H9 (cell line): ENCODE data around the gene PPP3CA. TPM values are rescaled to one million over a fixed set of nuclear protein-coding genes. Genes with fewer than 3 reads are reported as not detected.

Source experiments
- DNase-seq: peaks from one replicate; pipeline ENCODE4 v3.0.0-alpha.2; 2017
- H2AFZ ChIP-seq: one replicate; pipeline ENCODE4 v1.6.1; 2013; ENCODE audit warnings: mild to moderate bottlenecking, low read length, control low read depth, moderate library complexity
- H2AK5ac ChIP-seq: 2 replicates; pipeline ENCODE4 v1.6.1; 2013; ENCODE audit warnings: low read length, control low read depth, mixed read lengths; ENCODE audit not compliant: insufficient read length
- H2BK120ac ChIP-seq: one replicate; pipeline ENCODE4 v1.6.1; 2013; ENCODE audit warnings: low read depth, mild to moderate bottlenecking, low read length, control low read depth, inconsistent platforms; ENCODE audit not compliant: poor library complexity, severe bottlenecking
- H2BK12ac ChIP-seq: 2 replicates; pipeline ENCODE4 v1.6.1; 2013; ENCODE audit warnings: low read length, control low read depth, mixed read lengths, low read depth; ENCODE audit not compliant: insufficient read length
- H2BK15ac ChIP-seq: 2 replicates; pipeline ENCODE4 v1.6.1; 2013; ENCODE audit warnings: low read depth, low read length, control low read depth
- H2BK20ac ChIP-seq: one replicate; pipeline ENCODE4 v1.6.1; 2013; ENCODE audit warnings: low read depth, mild to moderate bottlenecking, low read length, control low read depth, inconsistent platforms; ENCODE audit not compliant: poor library complexity, severe bottlenecking
- H2BK5ac ChIP-seq: 2 replicates; pipeline ENCODE4 v1.6.1; 2013; ENCODE audit warnings: low read length, control low read depth, mixed read lengths; ENCODE audit not compliant: insufficient read length
- H3K14ac ChIP-seq: 2 replicates; pipeline ENCODE4 v1.6.1; 2013; ENCODE audit warnings: low read length, control low read depth; ENCODE audit not compliant: insufficient read depth
- H3K18ac ChIP-seq: 2 replicates; pipeline ENCODE4 v1.6.1; 2013; ENCODE audit warnings: low read depth, mild to moderate bottlenecking, mixed read lengths, low read length, control low read depth; ENCODE audit not compliant: insufficient read length
- H3K23ac ChIP-seq: 2 replicates; pipeline ENCODE4 v1.6.1; 2013; ENCODE audit warnings: low read length, control low read depth, mixed read lengths, low read depth; ENCODE audit not compliant: insufficient read length
- H3K23me2 ChIP-seq: 2 replicates; pipeline ENCODE4 v1.6.1; 2013; ENCODE audit warnings: low read depth, mild to moderate bottlenecking, mixed read lengths, low read length, control low read depth; ENCODE audit not compliant: insufficient read length, poor library complexity, severe bottlenecking
- H3K27ac ChIP-seq: 2 replicates; pipeline ENCODE4 v1.5.1; 2013; ENCODE audit warnings: low read length, control low read depth, mixed read lengths, low read depth; ENCODE audit not compliant: insufficient read length
- H3K27me3 ChIP-seq: 2 replicates; pipeline ENCODE4 v1.6.1; 2013; ENCODE audit warnings: low read length, control low read depth, inconsistent platforms; ENCODE audit not compliant: insufficient read depth
- H3K4ac ChIP-seq: 2 replicates; pipeline ENCODE4 v1.6.1; 2013; ENCODE audit warnings: low read depth, mild to moderate bottlenecking, control low read depth, inconsistent platforms, low read length, moderate library complexity
- H3K4me1 ChIP-seq: 2 replicates; pipeline ENCODE4 v1.6.1; 2013; ENCODE audit warnings: low read length, control low read depth, inconsistent platforms; ENCODE audit not compliant: insufficient read depth
- H3K4me2 ChIP-seq: 2 replicates; pipeline ENCODE4 v1.6.1; 2013; ENCODE audit warnings: low read length, control low read depth, mixed read lengths; ENCODE audit not compliant: insufficient read length, insufficient read depth
- H3K56ac ChIP-seq: 2 replicates; pipeline ENCODE4 v1.6.1; 2013; ENCODE audit warnings: low read depth, mild to moderate bottlenecking, mixed read lengths, low read length, control low read depth; ENCODE audit not compliant: insufficient read length
- H3K79me1 ChIP-seq: 2 replicates; pipeline ENCODE4 v1.6.1; 2013; ENCODE audit warnings: low read depth, mild to moderate bottlenecking, moderate library complexity, low read length, control low read depth, inconsistent platforms; ENCODE audit not compliant: insufficient read depth, poor library complexity, severe bottlenecking
- H3K79me2 ChIP-seq: 2 replicates; pipeline ENCODE4 v1.6.1; 2013; ENCODE audit warnings: low read length, control low read depth, inconsistent platforms; ENCODE audit not compliant: insufficient read depth
- H3K9ac ChIP-seq: 2 replicates; pipeline ENCODE4 v1.6.1; 2013; ENCODE audit warnings: low read length, control low read depth, mixed read lengths; ENCODE audit not compliant: insufficient read length; ENCODE audit errors: extremely low read depth
- H3K9me3 ChIP-seq: one replicate; pipeline ENCODE4 v1.6.1; 2013; ENCODE audit warnings: low read depth, low read length, inconsistent platforms; ENCODE audit not compliant: control insufficient read depth
- H3T11ph ChIP-seq: one replicate; pipeline ENCODE4 v1.6.1; 2013; ENCODE audit warnings: mild to moderate bottlenecking, low read length, control low read depth, inconsistent platforms
- H4K20me1 ChIP-seq: one replicate; pipeline ENCODE4 v1.6.1; 2013; ENCODE audit not compliant: control insufficient read depth, insufficient read length, insufficient read depth
- H4K5ac ChIP-seq: 2 replicates; pipeline ENCODE4 v1.6.1; 2013; ENCODE audit warnings: low read depth, mild to moderate bottlenecking, mixed read lengths, low read length, control low read depth; ENCODE audit not compliant: insufficient read length
- H4K8ac ChIP-seq: replicated peaks from 2 replicates; pipeline ENCODE4 v1.6.1; 2013; ENCODE audit warnings: low read length, control low read depth, mixed read lengths, low read depth; ENCODE audit not compliant: insufficient read length
- H4K91ac ChIP-seq: 2 replicates; pipeline ENCODE4 v1.6.1; 2013; ENCODE audit warnings: low read depth, mild to moderate bottlenecking, moderate library complexity, mixed read lengths, low read length, control low read depth; ENCODE audit not compliant: insufficient read length
- H3K27ac Mint-ChIP-seq, 3 experiments: 2 replicates in 2 of 3; 3 replicates in 1 of 3; pipeline ENCODE4 v1.8.0; 2020 to 2021; ENCODE audit warnings: mixed read lengths in 3 of 3, mild to moderate bottlenecking in 1 of 3, moderate library complexity in 1 of 3
- H3K27me3 Mint-ChIP-seq: 2 replicates; pipeline ENCODE4 v1.8.0; 2021; ENCODE audit warnings: low read depth, mild to moderate bottlenecking, moderate library complexity, mixed read lengths
- H3K36me3 Mint-ChIP-seq, 3 experiments: 2 replicates in 2 of 3; 3 replicates in 1 of 3; pipeline ENCODE4 v1.8.0; 2020 to 2021; ENCODE audit warnings: low read depth in 3 of 3, mixed read lengths in 3 of 3; ENCODE audit not compliant: insufficient read depth in 1 of 3
- H3K4me1 Mint-ChIP-seq, 2 experiments: 2 replicates each; pipeline ENCODE4 v1.8.0; 2020; ENCODE audit warnings: mixed read lengths in 2 of 2
- H3K4me3 Mint-ChIP-seq, 2 experiments: 2 replicates in 1 of 2; 3 replicates in 1 of 2; pipeline ENCODE4 v1.8.0; 2020 to 2021; ENCODE audit warnings: mild to moderate bottlenecking in 2 of 2, mixed read lengths in 2 of 2, moderate library complexity in 1 of 2
- H3K9me3 Mint-ChIP-seq, 2 experiments: 2 replicates in 1 of 2; 3 replicates in 1 of 2; pipeline ENCODE4 v1.8.0; 2020; ENCODE audit warnings: mild to moderate bottlenecking in 2 of 2, mixed read lengths in 2 of 2, moderate library complexity in 1 of 2
- WGBS: extraction: QIAGEN DNeasy Blood & Tissue Kit; methylation state at CpG from one replicate; pipeline ENCODE4 v1.1.7; 2013; ENCODE audit warnings: missing lambda C conversion rate, low lambda C conversion rate, mixed read lengths; ENCODE audit not compliant: insufficient read length; ENCODE audit errors: extremely low coverage; 5-methylcytosine and 5-hydroxymethylcytosine counted together
- total RNA-seq: library from RNA; stranded (reverse); gene quantifications from 2 replicates; pipeline ENCODE4 v1.2.1, GENCODE V29; 2021
- TF ChIP-seq, protein P1 (sequence below): fragments of 200-600 bp; sonication (generic); conservative IDR thresholded peaks from 3 replicates; pipeline ENCODE4 v1.8.0; 2021; ENCODE audit warnings: antibody characterized with exemption, mild to moderate bottlenecking

The PPP3CA gene
- total RNA-seq, 1 experiment from 2014 or later = 16.8 TPM

DNA sequence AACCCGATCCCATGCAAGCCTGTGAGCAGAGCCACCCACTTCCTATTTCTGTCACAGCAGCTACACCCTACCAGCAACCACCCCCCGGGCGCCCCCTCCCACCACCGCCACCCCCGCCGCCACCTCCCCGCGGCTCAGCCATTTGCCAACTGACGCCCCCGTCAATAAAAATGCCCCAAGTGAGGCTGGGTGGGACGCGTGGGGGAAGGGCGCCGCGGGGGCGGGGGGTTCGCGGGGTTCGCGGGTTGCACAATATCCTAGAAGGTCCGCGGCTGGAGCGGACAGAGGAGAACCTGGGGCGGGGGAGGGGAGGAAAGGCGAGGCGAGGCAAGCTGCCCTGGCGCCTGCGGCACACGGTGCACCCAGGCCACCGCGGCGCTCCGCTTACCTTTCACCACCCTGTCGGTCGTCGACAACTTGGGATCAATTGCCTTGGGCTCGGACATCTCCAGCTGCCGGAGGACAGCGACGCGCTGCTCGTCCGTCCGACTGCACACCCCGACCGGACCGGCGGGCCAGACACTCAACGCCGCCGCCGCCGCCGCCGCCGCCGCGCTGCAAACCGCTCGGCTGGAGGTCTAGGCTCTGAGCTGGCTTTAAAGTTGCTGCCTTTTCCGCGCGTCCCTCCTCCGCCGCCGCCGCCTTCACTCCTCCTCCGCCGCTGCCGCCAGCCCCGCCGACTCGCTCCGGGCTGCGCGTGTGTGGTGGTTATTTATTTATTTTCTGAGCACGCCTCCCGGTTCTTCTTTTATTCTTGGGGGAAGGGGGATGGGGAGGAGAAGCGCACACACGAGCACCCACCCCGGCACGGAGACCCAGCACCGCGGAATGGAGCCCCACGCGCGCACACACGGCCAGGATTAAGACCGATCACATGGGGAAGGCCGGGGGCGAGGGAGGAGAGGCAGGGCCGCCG lies 717 bp downstream of the PPP3CA start:
- no peaks in the 10 kb centered on the region; a peak in 1 of 5 replicates for H3K9me3 Mint-ChIP-seq
- H3K4me3 Mint-ChIP-seq = peak overlapping the region; percentile 88 to 95
- peak; percentile 52 for DNase-seq
- Histone ChIP-seq H3K4ac (no peak overlapping the region), H4K5ac (no peak overlapping the region), H3K18ac (no peak overlapping the region), H2AFZ (no peak overlapping the region), H3K4me2 (peak overlapping the region; percentile 67), H3K9me3 (no peaks in the 10 kb centered on the region), H3K79me1 (no peaks in the 10 kb centered on the region), H2BK5ac (no peak overlapping the region), H2BK15ac (no peak overlapping the region), H4K8ac (no peak overlapping the region), H3K23ac (no peak overlapping the region), H3K23me2 (peaks cover 12% of the 10 kb centered on the region), H2BK120ac (no peak overlapping the region), H4K20me1 (no peaks in the 10 kb centered on the region), H2BK20ac (no peak overlapping the region), H3K4me1 (peaks cover 3% of the 10 kb centered on the region; the same call in 1 of the 2 replicates), H4K91ac (no peak overlapping the region), H3K14ac (peak overlapping the region; percentile 67), H3K79me2 (peaks cover 6% of the 10 kb centered on the region; the same call in 1 of the 2 replicates), H2AK5ac (no peak overlapping the region), H3K56ac (no peak overlapping the region), H3K9ac (peak overlapping the region; percentile 67), H3K27me3 (no peaks in the 10 kb centered on the region), H3T11ph (no peak overlapping the region), H2BK12ac (no peak overlapping the region), H3K27ac (no peak overlapping the region)
- peaks cover 35% of the 10 kb centered on the region for H3K27me3 Mint-ChIP-seq
- H3K4me1 Mint-ChIP-seq = peaks cover 11 to 20% of the 10 kb centered on the region in 2 experiments
- H3K36me3 Mint-ChIP-seq = peaks cover 0 to 1% (median 0%) of the 10 kb centered on the region in 3 experiments; a peak in 2 of 7 replicates
- WGBS = no CpG with 5 or more reads among the region's 93 CpGs
- peak overlapping the region in 1 of 3 experiments; percentile 65; a peak in 1 of 7 replicates for H3K27ac Mint-ChIP-seq
- TF ChIP-seq, protein P1, sequence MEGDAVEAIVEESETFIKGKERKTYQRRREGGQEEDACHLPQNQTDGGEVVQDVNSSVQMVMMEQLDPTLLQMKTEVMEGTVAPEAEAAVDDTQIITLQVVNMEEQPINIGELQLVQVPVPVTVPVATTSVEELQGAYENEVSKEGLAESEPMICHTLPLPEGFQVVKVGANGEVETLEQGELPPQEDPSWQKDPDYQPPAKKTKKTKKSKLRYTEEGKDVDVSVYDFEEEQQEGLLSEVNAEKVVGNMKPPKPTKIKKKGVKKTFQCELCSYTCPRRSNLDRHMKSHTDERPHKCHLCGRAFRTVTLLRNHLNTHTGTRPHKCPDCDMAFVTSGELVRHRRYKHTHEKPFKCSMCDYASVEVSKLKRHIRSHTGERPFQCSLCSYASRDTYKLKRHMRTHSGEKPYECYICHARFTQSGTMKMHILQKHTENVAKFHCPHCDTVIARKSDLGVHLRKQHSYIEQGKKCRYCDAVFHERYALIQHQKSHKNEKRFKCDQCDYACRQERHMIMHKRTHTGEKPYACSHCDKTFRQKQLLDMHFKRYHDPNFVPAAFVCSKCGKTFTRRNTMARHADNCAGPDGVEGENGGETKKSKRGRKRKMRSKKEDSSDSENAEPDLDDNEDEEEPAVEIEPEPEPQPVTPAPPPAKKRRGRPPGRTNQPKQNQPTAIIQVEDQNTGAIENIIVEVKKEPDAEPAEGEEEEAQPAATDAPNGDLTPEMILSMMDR = no peak
